K562 (cell line): ENCODE data around the gene BIVM. TPM values are rescaled to one million over a fixed set of nuclear protein-coding genes. Genes with fewer than 3 reads are reported as not detected.

Experiments used
- ARID2 ChIP-seq: fragments of 450-650 bp; IDR thresholded peaks from 2 replicates; pipeline ENCODE4 v1.6.1; 2017; ENCODE audit warnings: antibody characterized with exemption, mild to moderate bottlenecking
- BACH1 ChIP-seq: fragments of 200-800 bp; sonication (Bioruptor generic); IDR thresholded peaks from 2 replicates; pipeline ENCODE4 v1.6.1; 2016; ENCODE audit warnings: missing genetic modification characterization, missing compliant biosample characterization
- HBP1 ChIP-seq: fragments of 450-650 bp; formaldehyde crosslinking; IDR thresholded peaks from 2 replicates; pipeline ENCODE4 v1.4.0; 2022; ENCODE audit warnings: missing genetic modification characterization
- IRF2 ChIP-seq: sonication (generic); formaldehyde crosslinking; IDR thresholded peaks from 2 replicates; pipeline ENCODE4 v1.8.1; 2022; ENCODE audit warnings: mild to moderate bottlenecking, missing genetic modification reagents
- KAT8 ChIP-seq: fragments of 450-650 bp; IDR thresholded peaks from 2 replicates; pipeline ENCODE4 v1.6.1; 2016; ENCODE audit warnings: low read depth, mild to moderate bottlenecking
- NBN ChIP-seq: fragments of 450-650 bp; IDR thresholded peaks from 2 replicates; pipeline ENCODE4 v1.6.1; 2016; ENCODE audit warnings: low read depth, mild to moderate bottlenecking
- POLR2B ChIP-seq: fragments of 450-650 bp; IDR thresholded peaks from 2 replicates; pipeline ENCODE4 v1.6.1; 2018; ENCODE audit warnings: low read depth; ENCODE audit not compliant: partially characterized antibody
- POLR3G ChIP-seq: IDR thresholded peaks from 2 replicates; pipeline ENCODE4 v1.6.1; 2011; ENCODE audit not compliant: insufficient read length, insufficient replicate concordance; ENCODE audit errors: extremely low read depth
- SAFB ChIP-seq: fragments of 200-400 bp; formaldehyde crosslinking; IDR thresholded peaks from 2 replicates; pipeline ENCODE4 v1.6.1; 2017; ENCODE audit warnings: low read depth, low read length, borderline replicate concordance
- SAP30 ChIP-seq: fragments of 200-600 bp; sonication (generic); IDR thresholded peaks from 2 replicates; pipeline ENCODE4 v1.6.1; 2012; ENCODE audit warnings: borderline replicate concordance, low read depth, mild to moderate bottlenecking, moderate library complexity, low read length, control low read depth, inconsistent platforms; ENCODE audit not compliant: insufficient read depth, poor library complexity, severe bottlenecking
- TAF1 ChIP-seq: IDR thresholded peaks from 2 replicates; pipeline ENCODE4 v1.6.1; 2011; ENCODE audit warnings: mild to moderate bottlenecking, low read length, moderate library complexity; ENCODE audit not compliant: insufficient read depth, control insufficient read depth, severe bottlenecking; ENCODE audit errors: extremely low read depth
- U2AF2 ChIP-seq: fragments of 200-400 bp; formaldehyde crosslinking; optimal IDR thresholded peaks from 2 replicates; pipeline ENCODE3; 2017; ENCODE audit warnings: low read depth, mild to moderate bottlenecking, low read length
- ZC3H4 ChIP-seq: sonication (generic); formaldehyde crosslinking; IDR thresholded peaks from 2 replicates; pipeline ENCODE4 v1.9.0; 2021; ENCODE audit warnings: missing genetic modification reagents, borderline replicate concordance
- ZFX ChIP-seq: sonication (generic); formaldehyde crosslinking; IDR thresholded peaks from 2 replicates; pipeline ENCODE4 v1.8.0; 2022; ENCODE audit warnings: mild to moderate bottlenecking, missing genetic modification reagents, moderate library complexity
- ZNF785 ChIP-seq: fragments of 250-450 bp; sonication (Bioruptor Pico); IDR thresholded peaks from 2 replicates; pipeline ENCODE4 v1.4.0; 2020; ENCODE audit warnings: mild to moderate bottlenecking
- ZZZ3 ChIP-seq: fragments of 450-650 bp; IDR thresholded peaks from 2 replicates; pipeline ENCODE4 v1.6.1; 2016; ENCODE audit warnings: antibody characterized with exemption, mild to moderate bottlenecking, moderate library complexity
- polyA plus RNA-seq, 8 experiments: library from polyadenylated mRNA; depleted of rRNA in 4 of 8; stranded (reverse) in 5 of 8; unstranded in 3 of 8; fragments of >200 nt; fragmentation: Nextera tagmentation in 2 of 8; fragmentation: Illumina TruSeq in 1 of 8; extraction: Ambion mirVana in 2 of 8; extraction: Trizol in 1 of 8; gene quantifications; 2 replicates each; pipeline versions ENCODE4 v1.2.1 to v1.2.3, GENCODE V29; 2011 to 2014; ENCODE audit warnings: inconsistent platforms in 1 of 8, missing spikeins in 1 of 8
- total RNA-seq, 7 experiments: library from RNA; depleted of rRNA in 6 of 7; stranded (reverse); fragments of >200 nt in 6 of 7; fragmentation: Illumina TruSeq in 2 of 7; extraction: Trizol in 2 of 7; gene quantifications; 2 replicates each; pipeline versions ENCODE4 v1.2.1 to v1.2.3, GENCODE V29; 2011 to 2021; ENCODE audit warnings: low replicate concordance in 1 of 7
- TF ChIP-seq, protein P1 (sequence below): fragments of 450-650 bp; formaldehyde crosslinking; IDR thresholded peaks from 2 replicates; pipeline ENCODE4 v1.4.0; 2020; ENCODE audit warnings: mild to moderate bottlenecking, moderate library complexity

BIVM gene
- total and polyA plus RNA-seq, 9 of the 15 experiments (the other 6 are each of a cell fraction or from before 2014, with no cell fraction given) = 3.6 to 23.1 (median 16.8) TPM

- TF ChIP-seq ZC3H4 = no peak
- TF ChIP-seq, protein P1, sequence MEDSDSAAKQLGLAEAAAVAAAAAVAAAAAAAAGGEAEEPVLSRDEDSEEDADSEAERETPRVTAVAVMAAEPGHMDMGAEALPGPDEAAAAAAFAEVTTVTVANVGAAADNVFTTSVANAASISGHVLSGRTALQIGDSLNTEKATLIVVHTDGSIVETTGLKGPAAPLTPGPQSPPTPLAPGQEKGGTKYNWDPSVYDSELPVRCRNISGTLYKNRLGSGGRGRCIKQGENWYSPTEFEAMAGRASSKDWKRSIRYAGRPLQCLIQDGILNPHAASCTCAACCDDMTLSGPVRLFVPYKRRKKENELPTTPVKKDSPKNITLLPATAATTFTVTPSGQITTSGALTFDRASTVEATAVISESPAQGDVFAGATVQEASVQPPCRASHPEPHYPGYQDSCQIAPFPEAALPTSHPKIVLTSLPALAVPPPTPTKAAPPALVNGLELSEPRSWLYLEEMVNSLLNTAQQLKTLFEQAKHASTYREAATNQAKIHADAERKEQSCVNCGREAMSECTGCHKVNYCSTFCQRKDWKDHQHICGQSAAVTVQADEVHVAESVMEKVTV (CRISPR knock-in tag) = no peak
- TF ChIP-seq IRF2 (CRISPR knock-in tag) = no peak
- no peak for TF ChIP-seq POLR2B
- TF ChIP-seq U2AF2 = no peak
- TF ChIP-seq NBN = peak; percentile 47; the same call in 1 of the 2 replicates
- TF ChIP-seq POLR3G = no peak
- no peak for TF ChIP-seq SAFB
- TF ChIP-seq TAF1 = peak; percentile 66
- TF ChIP-seq BACH1 (tag) = no peak
- TF ChIP-seq SAP30 = no peak
- TF ChIP-seq KAT8 = no peak
- TF ChIP-seq ZZZ3 = no peak
- TF ChIP-seq ARID2 = no peak
- TF ChIP-seq ZNF785 (CRISPR knock-in tag) = no peak
- peak; percentile 95 for TF ChIP-seq ZFX (CRISPR knock-in tag)
- no peak for TF ChIP-seq HBP1
Observed at GRCh38 chr13:102845630-102846260, 46.8 kb downstream of the BIVM start, which contains the start of gene ERCC5 (continued).
